OCI-LY7 (cell line): ENCODE results near the gene EPHA6. TPM values are rescaled to one million over a fixed set of nuclear protein-coding genes. Genes with fewer than 3 reads are reported as not detected.

Experiments
- BruUV-seq: library from RNA; stranded (reverse); fragments of 400-500 nt; replicated peaks from 2 replicates; lab custom pipeline; 2021; lab: Mats Ljungman, UMichigan
- CTCF ChIA-PET: fragments of 300-600 bp; sonication (Branson Sonifier 250); formaldehyde crosslinking; loops from one replicate; lab custom pipeline; 2022; ENCODE audit warnings: antibody characterized with exemption; ENCODE audit not compliant: unreplicated experiment; lab: Charles Lee
- POLR2A ChIA-PET: fragments of 300-600 bp; sonication (Branson Sonifier 250); formaldehyde crosslinking; loops from one replicate; lab custom pipeline; 2022; ENCODE audit warnings: antibody characterized with exemption; lab: Charles Lee
- DNase-seq: peaks from one replicate; pipeline ENCODE4 v3.0.0-alpha.2; 2015; ENCODE audit warnings: low spot score
- H2AFZ ChIP-seq: fragments of 200-600 bp; sonication (generic), shearing (Covaris generic); 2 replicates; pipeline ENCODE4 v1.6.1; 2014; ENCODE audit warnings: mild to moderate bottlenecking, antibody characterized with exemption, low read length, moderate library complexity
- H3K27ac ChIP-seq: fragments of 200-600 bp; sonication (generic); 2 replicates; pipeline ENCODE4 v1.5.1; 2014; ENCODE audit warnings: mixed run types, low read depth, mild to moderate bottlenecking, moderate library complexity, low read length, inconsistent platforms; ENCODE audit not compliant: poor library complexity, severe bottlenecking
- H3K36me3 ChIP-seq: fragments of 200-600 bp; sonication (generic); 2 replicates; pipeline ENCODE4 v1.6.1; 2014; ENCODE audit warnings: mild to moderate bottlenecking, antibody characterized with exemption, low read length, moderate library complexity, mixed read lengths; ENCODE audit not compliant: insufficient read depth
- H3K4me1 ChIP-seq: fragments of 200-600 bp; sonication (generic); 2 replicates; pipeline ENCODE4 v1.5.1; 2014; ENCODE audit warnings: mild to moderate bottlenecking, low read length; ENCODE audit not compliant: insufficient read depth, poor library complexity, severe bottlenecking
- H3K4me2 ChIP-seq: fragments of 200-600 bp; sonication (generic); 2 replicates; pipeline ENCODE4 v1.6.1; 2014; ENCODE audit warnings: mild to moderate bottlenecking, low read length
- H3K4me3 ChIP-seq: fragments of 200-600 bp; sonication (generic); 2 replicates; pipeline ENCODE4 v1.5.1; 2014; ENCODE audit warnings: mild to moderate bottlenecking, low read depth, low read length; ENCODE audit not compliant: poor library complexity, severe bottlenecking
- H3K79me2 ChIP-seq: fragments of 200-600 bp; sonication (generic); 2 replicates; pipeline ENCODE4 v1.6.1; 2016; ENCODE audit warnings: low read depth, mild to moderate bottlenecking, low read length, moderate library complexity, mixed read lengths; ENCODE audit not compliant: insufficient read depth
- H3K9me2 ChIP-seq: fragments of 200-600 bp; sonication (generic); 2 replicates; pipeline ENCODE4 v1.6.1; 2016; ENCODE audit warnings: mild to moderate bottlenecking, low read length, mixed read lengths; ENCODE audit not compliant: insufficient read depth
- H3K9me3 ChIP-seq: fragments of 200-600 bp; sonication (generic); 2 replicates; pipeline ENCODE4 v1.6.1; 2014; ENCODE audit warnings: mild to moderate bottlenecking, mixed run types, low read length, mixed read lengths
- H4K20me1 ChIP-seq: fragments of 200-600 bp; sonication (generic); 2 replicates; pipeline ENCODE4 v1.6.1; 2014; ENCODE audit warnings: mild to moderate bottlenecking, antibody characterized with exemption, low read length, moderate library complexity, mixed read lengths; ENCODE audit not compliant: insufficient read depth
- EZH2phosphoT487 ChIP-seq: fragments of 200-600 bp; sonication (generic); IDR thresholded peaks from 2 replicates; pipeline ENCODE4 v1.6.1; 2018; ENCODE audit warnings: low read depth, borderline replicate concordance, mild to moderate bottlenecking, mixed run types, antibody characterized with exemption, low read length, moderate library complexity, mixed read lengths
- intact Hi-C: fragments of 100-400 bp; cut with micrococcal nuclease; formaldehyde crosslinking; loops from one replicate; pipeline ENCODE4 v1.10.0; 2022; ENCODE audit not compliant: unreplicated experiment
- total RNA-seq, 2 experiments: library from RNA; depleted of rRNA in 1 of 2; stranded (reverse); fragments of >200 nt in 1 of 2; shearing (Covaris generic) in 1 of 2; gene quantifications; 2 replicates each; pipeline ENCODE4 v1.2.3, GENCODE V29; 2014 to 2022
- TF ChIP-seq, protein P1 (sequence below): fragments of 200-600 bp; sonication (generic); conservative IDR thresholded peaks from 2 replicates; pipeline ENCODE4 v1.5.1; 2014; ENCODE audit warnings: mild to moderate bottlenecking, antibody characterized with exemption, low read length, moderate library complexity, mixed read lengths

EPHA6 gene
- total RNA-seq, 2 experiments from 2014 or later: not detected

DNA sequence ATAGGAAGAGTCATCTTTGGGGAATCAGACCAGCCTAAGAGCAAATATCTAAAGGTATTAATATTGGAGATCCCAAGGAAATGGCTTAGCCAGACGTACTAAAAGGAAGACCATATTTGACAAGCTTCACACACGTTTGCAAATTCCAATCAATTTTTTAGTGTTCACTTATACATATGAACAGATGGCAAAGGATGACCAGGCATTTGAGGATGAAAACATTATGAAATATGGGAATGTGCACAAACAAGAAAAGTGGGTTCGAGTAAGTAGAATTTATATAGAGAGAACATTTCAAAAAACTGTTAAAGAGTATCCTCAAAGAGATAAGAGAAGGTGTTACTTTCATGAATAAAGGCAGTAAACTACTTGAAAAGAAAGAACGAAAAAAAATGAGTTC is 981.6 kb downstream of the EPHA6 start:
- Histone ChIP-seq H3K27ac (no peak overlapping the region), H3K9me3 (no peaks in the 10 kb centered on the region), H3K9me2 (no peaks in the 10 kb centered on the region), H2AFZ (no peak overlapping the region), H3K79me2 (no peaks in the 10 kb centered on the region), H3K4me1 (no peaks in the 10 kb centered on the region), H3K36me3 (no peaks in the 10 kb centered on the region), H4K20me1 (no peaks in the 10 kb centered on the region), H3K4me2 (no peak overlapping the region), H3K4me3 (no peak overlapping the region)
- TF ChIP-seq EZH2phosphoT487: no peak
- TF ChIP-seq, protein P1, sequence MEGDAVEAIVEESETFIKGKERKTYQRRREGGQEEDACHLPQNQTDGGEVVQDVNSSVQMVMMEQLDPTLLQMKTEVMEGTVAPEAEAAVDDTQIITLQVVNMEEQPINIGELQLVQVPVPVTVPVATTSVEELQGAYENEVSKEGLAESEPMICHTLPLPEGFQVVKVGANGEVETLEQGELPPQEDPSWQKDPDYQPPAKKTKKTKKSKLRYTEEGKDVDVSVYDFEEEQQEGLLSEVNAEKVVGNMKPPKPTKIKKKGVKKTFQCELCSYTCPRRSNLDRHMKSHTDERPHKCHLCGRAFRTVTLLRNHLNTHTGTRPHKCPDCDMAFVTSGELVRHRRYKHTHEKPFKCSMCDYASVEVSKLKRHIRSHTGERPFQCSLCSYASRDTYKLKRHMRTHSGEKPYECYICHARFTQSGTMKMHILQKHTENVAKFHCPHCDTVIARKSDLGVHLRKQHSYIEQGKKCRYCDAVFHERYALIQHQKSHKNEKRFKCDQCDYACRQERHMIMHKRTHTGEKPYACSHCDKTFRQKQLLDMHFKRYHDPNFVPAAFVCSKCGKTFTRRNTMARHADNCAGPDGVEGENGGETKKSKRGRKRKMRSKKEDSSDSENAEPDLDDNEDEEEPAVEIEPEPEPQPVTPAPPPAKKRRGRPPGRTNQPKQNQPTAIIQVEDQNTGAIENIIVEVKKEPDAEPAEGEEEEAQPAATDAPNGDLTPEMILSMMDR: no peak
- intact Hi-C loops: no loop called here
- BruUV-seq: no TSS peak
- CTCF ChIA-PET: no interaction called here
- POLR2A ChIA-PET: no interaction called here
- no peak for DNase-seq
